SK-N-MC (cell line): ENCODE measurements around the gene ATP6V0E1.

Source experiments
- EZH2 ChIP-seq: fragments of 200-600 bp; sonication (generic); IDR thresholded peaks from one replicate; pipeline ENCODE4 v1.6.1; 2017; ENCODE audit warnings: antibody characterized with exemption
- POLR2AphosphoS5 ChIP-seq: IDR thresholded peaks from 2 replicates; pipeline ENCODE4 v1.6.1; 2012; ENCODE audit warnings: mild to moderate bottlenecking, low read depth, low read length, borderline replicate concordance

DNA sequence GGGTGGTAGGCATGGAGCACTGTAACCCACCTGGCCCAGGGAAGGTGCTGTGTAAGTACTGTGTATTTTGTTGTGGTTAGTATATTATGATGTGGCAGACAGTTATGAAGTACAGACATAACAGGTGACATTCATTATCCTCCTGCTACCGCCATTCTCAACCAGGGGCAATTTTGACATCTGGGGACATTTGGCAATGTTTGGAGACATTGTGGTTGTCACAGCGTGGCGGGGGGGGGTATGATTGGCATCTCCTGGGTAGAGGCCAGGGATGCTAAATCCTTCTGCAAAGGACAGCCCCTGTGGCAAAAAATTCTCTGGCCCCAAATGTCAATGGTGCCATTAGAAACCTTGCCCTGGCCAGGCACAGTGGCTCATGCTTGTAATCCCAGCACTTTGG lies 34.1 kb upstream of the ATP6V0E1 start:
- no peak for TF ChIP-seq POLR2AphosphoS5
- no peak for TF ChIP-seq EZH2
